LNCaP clone FGC (cell line): ENCODE results near the gene TAGAP.
"Not testable (repeated sequence)": the region's sequence is repeated elsewhere in the genome, so short reads cannot be mapped to it uniquely, and the experiment has no call there.

Source experiments
- DNase-seq: peaks from one replicate; pipeline ENCODE4 v3.0.0-alpha.2; 2011; ENCODE audit warnings: low read depth
- H3K4me3 ChIP-seq: 2 replicates; pipeline ENCODE4 v1.5.1; 2011; ENCODE audit warnings: mild to moderate bottlenecking, low read depth, low read length, control low read depth
- TF ChIP-seq, protein P1 (sequence below): IDR thresholded peaks from 2 replicates; pipeline ENCODE4 v1.5.1; 2012; ENCODE audit warnings: mild to moderate bottlenecking; ENCODE audit not compliant: control insufficient read depth, insufficient read depth; ENCODE audit errors: extremely low read depth

TAGAP gene

DNA sequence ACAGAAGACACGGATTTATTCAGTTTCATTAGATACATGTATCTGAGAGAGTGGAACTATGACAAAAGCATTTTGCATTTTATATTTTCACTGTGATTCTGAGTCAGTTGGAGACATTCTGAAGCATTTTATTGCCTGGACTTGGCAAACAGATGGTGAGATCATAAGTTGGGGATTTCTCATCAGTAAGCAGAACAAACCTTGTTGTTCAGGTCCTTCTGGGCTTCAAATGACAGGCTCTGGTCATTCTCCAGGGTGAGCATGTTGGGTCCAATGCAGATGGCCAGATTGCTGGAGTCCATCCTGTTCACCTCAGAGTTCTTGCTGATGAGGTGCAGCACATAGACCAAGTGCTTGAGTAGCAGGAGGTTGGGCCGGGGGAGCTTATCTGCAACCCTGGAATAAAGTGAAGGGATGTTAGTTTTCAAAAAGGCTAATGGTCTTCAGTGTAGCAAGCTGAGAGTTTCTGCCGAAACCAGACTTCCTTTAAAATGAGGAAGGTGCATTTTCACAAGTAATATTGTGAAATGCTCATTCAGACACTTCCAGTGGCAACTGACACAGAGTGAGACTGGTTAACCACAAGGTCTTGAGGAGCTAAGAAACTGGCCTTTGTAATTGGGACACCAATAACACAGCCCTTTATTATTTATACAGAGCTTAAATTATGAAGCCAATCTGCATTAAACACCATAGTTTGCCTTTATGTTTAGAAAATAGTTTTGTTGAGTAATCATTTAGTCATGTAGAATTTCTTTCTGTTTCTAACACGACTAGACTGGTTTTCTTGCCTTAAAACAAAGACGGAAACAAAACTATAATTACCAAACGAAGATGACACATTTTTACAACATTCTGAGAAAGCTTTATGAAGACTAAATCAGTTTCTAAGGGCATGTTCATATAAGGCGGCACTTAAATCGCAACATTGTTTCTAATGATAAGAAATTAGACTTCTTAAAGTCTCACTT, 5.6 kb downstream of the TAGAP start:
- TF ChIP-seq, protein P1, sequence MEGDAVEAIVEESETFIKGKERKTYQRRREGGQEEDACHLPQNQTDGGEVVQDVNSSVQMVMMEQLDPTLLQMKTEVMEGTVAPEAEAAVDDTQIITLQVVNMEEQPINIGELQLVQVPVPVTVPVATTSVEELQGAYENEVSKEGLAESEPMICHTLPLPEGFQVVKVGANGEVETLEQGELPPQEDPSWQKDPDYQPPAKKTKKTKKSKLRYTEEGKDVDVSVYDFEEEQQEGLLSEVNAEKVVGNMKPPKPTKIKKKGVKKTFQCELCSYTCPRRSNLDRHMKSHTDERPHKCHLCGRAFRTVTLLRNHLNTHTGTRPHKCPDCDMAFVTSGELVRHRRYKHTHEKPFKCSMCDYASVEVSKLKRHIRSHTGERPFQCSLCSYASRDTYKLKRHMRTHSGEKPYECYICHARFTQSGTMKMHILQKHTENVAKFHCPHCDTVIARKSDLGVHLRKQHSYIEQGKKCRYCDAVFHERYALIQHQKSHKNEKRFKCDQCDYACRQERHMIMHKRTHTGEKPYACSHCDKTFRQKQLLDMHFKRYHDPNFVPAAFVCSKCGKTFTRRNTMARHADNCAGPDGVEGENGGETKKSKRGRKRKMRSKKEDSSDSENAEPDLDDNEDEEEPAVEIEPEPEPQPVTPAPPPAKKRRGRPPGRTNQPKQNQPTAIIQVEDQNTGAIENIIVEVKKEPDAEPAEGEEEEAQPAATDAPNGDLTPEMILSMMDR = no peak
- H3K4me3 ChIP-seq = no peak overlapping the region

DNA sequence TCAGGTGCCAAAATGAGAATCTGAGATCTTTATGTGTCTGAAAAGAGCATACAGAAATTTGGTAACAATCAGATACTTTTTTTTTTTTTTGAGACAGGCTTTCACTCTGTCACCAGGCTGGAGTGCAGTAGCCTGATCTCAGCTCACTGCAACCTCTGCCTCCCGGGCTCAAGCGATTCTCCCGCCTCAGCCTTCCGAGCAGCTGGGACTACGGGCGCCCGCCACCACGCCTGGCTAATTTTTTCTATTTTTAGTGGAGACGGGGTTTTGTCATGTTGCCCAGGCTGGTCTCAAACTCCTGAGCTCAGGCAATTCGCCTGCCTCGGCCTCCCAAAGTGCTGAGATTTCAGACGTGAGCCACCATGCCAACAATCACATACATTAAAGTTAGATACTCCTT, 6.5 kb downstream of the TAGAP start:
- DNase-seq = not testable (repeated sequence)

More for the DNA sequence above, 5.6 kb downstream of the TAGAP start:
- DNase-seq = peak; percentile 35

DNA sequence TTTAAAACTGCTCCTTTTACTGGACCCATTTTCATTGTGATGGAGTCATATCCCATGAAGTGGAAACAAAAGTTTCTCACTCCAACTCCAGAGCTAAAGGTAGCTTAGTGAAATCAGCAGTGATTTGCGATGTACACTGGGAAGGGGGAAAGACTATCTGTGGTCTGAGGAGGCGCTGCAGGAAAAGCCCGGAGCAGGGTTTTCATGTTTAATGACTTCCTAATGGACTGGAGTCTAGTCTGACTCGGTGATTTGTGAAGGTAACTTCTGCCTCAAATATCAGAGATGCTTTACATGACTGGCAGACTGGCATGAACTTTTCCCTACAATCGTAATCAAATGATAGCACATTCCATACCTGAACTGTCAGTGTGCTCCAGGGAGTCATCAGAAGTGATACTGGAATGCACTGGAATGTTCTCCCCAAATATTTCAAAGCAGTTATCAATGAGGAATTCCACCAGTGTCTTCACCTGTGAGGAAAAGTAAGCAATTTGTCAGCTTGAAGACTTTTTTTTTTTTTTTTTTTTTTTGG, 7.0 kb downstream of the TAGAP start:
- no peak for DNase-seq
- TF ChIP-seq, protein P1 = no peak
- H3K4me3 ChIP-seq = no peak overlapping the region

More for the DNA sequence above, 6.5 kb downstream of the TAGAP start:
- H3K4me3 ChIP-seq = not testable (repeated sequence)

DNA sequence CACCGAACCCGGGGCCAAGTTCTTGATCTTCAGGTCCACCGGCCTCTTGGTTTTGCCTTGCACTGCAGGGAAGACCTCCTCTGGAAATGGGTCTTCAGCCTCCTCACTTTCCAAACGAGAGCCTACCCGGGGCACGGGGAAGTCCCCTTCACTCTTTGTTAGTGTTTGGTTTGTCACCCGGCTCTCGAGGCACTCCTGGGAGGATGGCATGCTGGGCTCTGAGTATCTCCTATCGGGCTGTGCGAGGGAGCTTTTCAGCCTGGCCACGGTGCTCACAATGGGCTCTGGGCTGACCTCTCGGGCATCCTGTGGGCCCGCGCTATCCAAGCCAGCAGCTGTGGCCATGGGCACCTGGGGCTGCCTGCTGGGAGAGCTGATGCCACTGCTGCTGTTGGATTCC, 8.1 kb downstream of the TAGAP start:
- no peak for DNase-seq
- TF ChIP-seq, protein P1 = no peak
- no peak overlapping the region for H3K4me3 ChIP-seq

DNA sequence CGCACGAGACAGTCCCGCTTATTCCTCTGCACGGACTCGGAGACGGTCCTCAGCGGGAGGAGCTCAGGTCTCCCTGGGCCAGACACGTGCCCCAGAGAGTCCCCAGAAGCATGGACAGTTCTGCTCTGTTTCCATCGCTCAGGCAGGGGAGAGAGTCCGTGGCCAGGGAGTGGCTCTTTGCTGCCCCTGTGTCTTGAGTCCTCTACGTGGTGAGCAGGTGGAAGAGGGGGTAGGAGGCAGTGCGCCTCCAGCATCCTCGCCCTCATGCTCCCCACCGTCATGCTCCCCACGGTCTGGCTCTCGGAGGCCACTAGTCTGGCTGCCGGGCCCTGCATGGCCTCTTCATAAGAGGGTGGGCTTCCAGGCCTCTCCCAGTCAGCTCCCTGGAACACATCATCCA, 8.9 kb downstream of the TAGAP start:
- TF ChIP-seq, protein P1 = no peak
- no peak overlapping the region for H3K4me3 ChIP-seq
- DNase-seq = no peak

DNA sequence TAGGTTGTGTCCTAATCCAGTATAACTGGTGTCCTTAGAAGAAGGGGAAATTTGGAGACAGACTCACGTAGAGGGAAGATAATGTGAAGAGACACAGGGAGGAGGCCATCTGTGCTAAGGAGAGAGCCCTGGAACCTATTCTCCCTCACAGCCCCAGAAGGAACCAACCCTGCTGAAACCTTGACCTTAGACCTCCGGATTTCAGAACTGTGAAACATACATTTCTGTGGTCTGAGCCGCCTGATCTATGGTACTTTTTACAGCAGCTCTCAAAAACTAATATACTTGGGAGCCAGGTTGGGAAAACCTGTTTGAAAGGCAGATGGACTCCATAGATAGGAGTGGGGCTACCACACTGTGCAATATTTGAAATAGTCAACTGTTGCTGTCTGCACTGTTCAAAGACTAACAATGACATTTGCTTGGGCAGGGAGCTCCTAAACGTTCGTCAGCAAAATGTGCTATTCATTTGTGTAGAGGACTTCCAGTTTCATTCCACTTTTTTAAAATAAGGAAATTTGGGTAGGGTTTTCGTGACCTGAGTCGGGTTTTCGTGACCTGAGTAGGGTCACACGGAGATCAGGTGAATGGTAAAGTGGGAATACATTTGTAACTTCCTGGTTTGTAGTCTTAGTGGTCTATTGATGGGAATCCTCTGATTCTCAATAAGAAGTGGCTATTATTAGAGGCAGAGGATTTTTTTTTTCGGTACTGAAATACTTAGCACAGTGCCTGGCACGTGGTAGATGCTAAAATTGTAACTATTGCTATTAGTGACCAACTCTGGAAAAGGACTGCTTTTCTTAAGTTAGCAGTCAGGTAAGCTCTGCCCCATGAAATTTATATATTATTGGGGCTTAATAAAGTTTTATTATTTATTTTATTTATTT, 11.4 kb downstream of the TAGAP start:
- no peak overlapping the region for H3K4me3 ChIP-seq
- DNase-seq = no peak

More for the DNA sequence above, 11.4 kb downstream of the TAGAP start:
- TF ChIP-seq, protein P1 = no peak
